Stimulated activated CD8-positive, alpha-beta memory T cell treated with anti-CD3 and anti-CD28 coated beads, Interleukin-4, amount 100 ng/mL, for 4 hours (primary cell): ENCODE results near the gene EFNB3.

Source experiments
- DNase-seq, 2 donors: peaks; one replicate each; pipeline ENCODE4 v3.0.0-alpha.2; 2020; ENCODE audit warnings: low read depth in 2 of 2, low spot score in 1 of 2

Gene EFNB3

GRCh38 chr17:7717756-7718350 lies 12.9 kb downstream of the EFNB3 start:
- no peak for DNase-seq

GRCh38 chr17:7719661-7720060 lies 14.7 kb downstream of the EFNB3 start:
- no peak for DNase-seq

- no peak for DNase-seq
These were observed 15.1 kb downstream of the EFNB3 start for GRCh38 chr17:7720125-7720524.

GRCh38 chr17:7721612-7722011 lies 16.6 kb downstream of the EFNB3 start:
- no peak for DNase-seq

- no peak for DNase-seq
These were observed 22.9 kb downstream of the EFNB3 start for GRCh38 chr17:7727886-7728285.

GRCh38 chr17:7729816-7730215 lies 24.8 kb downstream of the EFNB3 start:
- DNase-seq = no peak

- no peak for DNase-seq
These were observed 28.1 kb downstream of the EFNB3 start for GRCh38 chr17:7732981-7733539.

GRCh38 chr17:7737601-7738000 lies 32.6 kb downstream of the EFNB3 start:
- no peak for DNase-seq

- DNase-seq = no peak
These were observed 34.7 kb downstream of the EFNB3 start for GRCh38 chr17:7739746-7740145.

GRCh38 chr17:7740481-7741001 lies 35.5 kb downstream of the EFNB3 start:
- DNase-seq = no peak

GRCh38 chr17:7742729-7743128 lies 37.7 kb downstream of the EFNB3 start:
- DNase-seq = no peak

- DNase-seq = no peak
These were observed 39.4 kb downstream of the EFNB3 start for GRCh38 chr17:7744416-7744815.

GRCh38 chr17:7745748-7746470 lies 40.9 kb downstream of the EFNB3 start:
- DNase-seq = no peak

- no peak for DNase-seq
These were observed 42.7 kb downstream of the EFNB3 start for GRCh38 chr17:7747635-7748071.

- DNase-seq = no peak
These were observed 43.2 kb downstream of the EFNB3 start for GRCh38 chr17:7748076-7748775.

GRCh38 chr17:7750321-7750821 lies 45.4 kb downstream of the EFNB3 start:
- no peak for DNase-seq

GRCh38 chr17:7754656-7755055 lies 49.7 kb downstream of the EFNB3 start:
- DNase-seq = no peak

- no peak for DNase-seq
These were observed 50.3 kb downstream of the EFNB3 start for GRCh38 chr17:7755095-7755890.

GRCh38 chr17:7756968-7757367 lies 52.0 kb downstream of the EFNB3 start:
- no peak for DNase-seq
